Activated gamma-delta T cell treated with Interleukin-2 at 50 U/mL for 16 hours (primary cell): Measurements from ENCODE around the gene MESD.

Source experiments
- DNase-seq: peaks from one replicate; pipeline ENCODE4 v3.0.0-alpha.2; 2020

The MESD gene

DNA sequence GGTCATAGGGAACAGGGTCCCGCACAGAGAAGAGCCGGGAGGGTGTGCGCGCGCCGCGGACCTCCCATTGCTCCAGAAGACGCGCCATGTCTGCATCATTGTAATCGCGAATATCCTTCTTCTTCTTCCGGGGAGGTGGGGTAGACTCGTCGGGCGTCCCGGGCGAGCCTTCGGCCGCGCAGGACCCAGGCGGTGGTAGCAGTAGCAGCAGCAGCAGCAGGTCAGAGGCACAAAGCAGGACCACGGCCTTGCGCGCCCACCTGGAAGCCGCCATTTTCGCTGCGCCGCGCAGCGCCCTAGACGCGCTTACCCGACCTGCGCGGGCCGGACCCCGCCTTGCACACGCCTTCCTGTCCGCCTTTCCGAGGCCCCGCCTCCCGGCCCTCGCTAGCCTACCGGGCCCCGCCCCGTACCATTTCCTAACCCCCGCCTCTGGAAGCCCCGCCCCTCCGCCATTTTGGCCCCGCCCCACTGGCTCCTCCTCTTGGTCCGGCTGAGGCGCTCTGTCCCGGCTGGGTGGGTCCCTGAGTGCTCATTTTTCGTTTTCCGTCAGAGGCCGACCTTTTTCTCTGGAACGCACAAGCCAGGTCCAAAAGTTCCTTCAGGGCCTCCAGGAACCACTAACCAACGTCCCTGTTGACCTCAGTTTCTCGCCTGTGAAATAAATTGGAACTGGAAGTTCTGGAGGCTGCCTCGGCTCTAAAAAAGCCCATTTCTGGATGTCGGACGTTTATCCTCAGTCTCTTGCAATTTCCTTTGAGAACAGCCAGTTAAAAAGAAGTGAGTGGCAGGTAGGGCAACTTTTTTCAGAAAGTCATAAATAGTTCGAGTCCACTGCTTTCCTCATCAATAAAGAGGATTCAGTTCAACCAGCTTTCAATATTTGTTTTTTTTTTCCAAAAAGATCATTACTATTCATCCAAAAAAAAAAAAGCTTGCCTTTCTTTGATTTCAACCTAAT lies at the start of gene MESD:
TSS of gene MESD (minus strand) at position 302 of the 961 bp plus-strand sequence. CDS start at position 274, 28 bp downstream.
- peak; percentile 98 for DNase-seq

DNA sequence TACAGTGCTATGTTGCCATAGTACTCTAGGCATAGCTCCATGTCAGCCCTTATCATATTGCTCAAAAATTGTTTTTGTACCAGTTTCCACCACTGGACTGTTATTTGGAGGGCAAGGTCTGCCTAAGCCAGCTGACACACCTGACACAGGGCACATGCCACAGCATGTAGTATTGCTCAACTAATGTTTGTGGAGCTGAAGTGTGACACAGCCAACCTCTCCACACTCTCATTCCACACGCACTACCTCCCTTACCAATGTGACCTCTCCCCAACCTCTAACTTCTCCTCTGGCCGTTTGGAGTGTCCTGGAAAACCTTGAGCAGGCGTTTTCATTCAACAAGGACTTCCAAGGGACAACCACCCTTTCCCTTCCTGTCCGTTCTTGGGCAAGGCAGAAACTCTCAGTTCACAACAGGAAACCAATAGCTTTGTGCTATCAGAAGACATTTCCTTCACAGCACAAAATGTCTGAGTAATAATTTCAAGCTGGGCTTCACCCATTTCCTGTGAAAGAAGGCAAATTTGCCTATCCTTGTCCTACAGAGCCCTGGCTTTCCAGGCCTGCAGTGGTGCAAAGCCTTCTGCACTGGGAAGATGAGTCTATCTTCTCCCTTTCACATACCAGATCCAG lies 49.5 kb upstream of the MESD start:
- no peak for DNase-seq

DNA sequence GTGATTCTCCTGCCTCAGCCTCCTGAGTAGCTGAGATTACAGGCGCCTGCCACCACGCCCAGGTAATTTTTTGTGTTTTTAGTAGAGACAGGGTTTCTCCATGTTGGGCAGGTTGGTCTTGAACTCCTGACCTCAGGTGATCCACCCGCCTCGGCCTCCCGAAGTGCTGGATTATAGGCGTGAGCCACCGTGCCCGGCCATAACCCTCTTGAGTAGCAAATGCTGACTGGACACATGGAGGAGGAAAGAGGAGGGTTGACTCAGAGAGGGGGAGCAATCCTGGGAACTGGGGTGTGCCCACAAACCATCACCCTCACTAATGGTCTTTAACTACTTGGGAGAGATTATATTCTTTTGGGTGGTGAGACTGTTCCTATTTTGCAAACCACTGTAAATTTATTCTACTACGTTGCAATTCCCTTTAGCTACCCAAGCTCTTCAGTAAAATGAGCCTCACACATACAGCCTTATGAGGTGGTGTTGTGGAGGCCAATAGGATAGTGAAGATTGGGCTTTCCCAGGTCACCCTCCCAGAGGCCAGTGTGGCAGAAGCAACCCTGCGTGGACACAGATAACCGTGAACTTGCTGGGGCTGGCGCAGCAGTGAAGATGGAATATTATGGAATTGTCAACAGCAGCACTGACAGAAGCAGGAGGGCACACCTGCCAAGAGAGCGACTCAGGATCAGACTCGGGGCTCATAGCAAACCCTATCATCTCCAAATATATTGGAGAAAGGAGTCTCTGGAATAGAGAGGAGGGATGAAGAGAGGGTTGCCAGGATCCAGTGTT lies 48.5 kb upstream of the MESD start:
- no peak for DNase-seq

DNA sequence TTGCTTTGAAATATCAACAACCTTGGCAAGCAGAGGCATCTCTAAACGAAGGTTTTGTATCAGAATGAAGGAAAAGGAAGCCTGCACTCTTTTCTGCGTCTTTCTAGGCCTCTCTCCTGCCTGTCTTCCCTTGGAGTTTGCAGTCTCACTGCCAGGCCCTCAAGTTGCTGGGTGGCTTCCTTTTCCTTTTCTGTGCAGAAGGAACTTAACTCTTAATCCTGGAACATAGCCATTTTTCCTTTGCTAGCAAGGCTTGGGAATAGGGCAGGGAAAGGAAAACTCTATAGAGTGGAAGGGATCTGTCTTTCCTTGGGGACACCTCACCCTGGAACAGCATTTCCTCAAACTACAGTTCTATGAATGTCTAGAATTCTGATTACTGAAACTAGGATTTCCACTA lies 43.9 kb upstream of the MESD start:
- DNase-seq = no peak

DNA sequence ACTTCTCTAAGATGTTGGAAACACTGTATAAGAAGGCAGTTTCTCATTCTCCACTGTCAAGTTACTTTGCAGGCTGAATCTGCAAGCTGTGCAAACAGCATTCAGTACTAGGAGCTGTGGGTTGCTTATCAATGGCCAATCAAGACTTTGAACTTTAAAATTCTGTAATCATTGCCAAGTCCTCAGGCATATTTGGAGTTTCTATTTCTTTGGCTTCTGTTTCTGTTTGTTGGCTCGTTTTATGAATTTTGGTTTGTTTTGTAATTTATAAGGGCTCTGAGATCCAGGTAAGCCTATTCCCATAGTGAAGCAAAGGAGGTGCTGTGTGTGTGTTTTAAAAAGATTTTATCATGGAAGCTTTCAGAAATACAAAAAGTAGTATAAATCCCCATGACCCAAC lies 43.2 kb upstream of the MESD start:
- DNase-seq = no peak

DNA sequence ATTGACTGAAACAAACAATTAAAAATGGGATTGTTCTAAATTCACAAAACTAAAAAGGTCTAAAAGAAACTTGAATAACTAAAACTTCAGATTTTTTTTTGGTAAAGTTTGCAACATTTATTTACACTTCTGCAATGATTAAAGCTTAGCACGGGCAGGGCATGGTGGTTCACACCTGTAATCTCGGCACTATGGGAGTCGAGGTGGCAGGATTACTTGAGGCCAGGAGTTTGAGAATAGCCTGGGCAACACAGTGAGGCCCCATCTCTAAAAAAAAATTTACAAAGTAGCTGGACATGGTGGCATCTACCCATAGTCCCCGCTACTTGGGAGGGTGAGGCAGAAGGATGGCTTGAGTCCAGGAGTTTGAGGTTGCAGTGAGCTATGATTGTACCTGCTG lies 42.7 kb upstream of the MESD start:
- DNase-seq = no peak

DNA sequence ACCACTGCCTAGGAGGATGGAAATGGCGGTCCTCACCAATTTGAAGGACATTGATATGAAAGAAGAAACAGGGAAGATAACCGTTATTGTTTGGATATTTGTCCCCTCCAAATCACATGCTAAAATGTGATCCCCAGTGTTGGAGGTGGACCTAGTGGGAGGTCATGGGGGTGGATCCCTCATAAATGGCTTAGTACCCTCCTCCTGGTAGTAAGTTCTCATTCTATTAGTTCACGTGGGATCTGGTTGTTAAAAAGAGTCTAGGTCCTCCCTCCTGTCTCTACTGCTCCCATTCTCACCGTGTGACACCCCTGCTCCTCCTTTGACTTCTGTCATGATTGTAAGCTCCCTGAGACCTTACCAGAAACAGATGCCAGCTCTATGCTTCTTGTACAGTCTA lies 41.6 kb upstream of the MESD start:
- no peak for DNase-seq

DNA sequence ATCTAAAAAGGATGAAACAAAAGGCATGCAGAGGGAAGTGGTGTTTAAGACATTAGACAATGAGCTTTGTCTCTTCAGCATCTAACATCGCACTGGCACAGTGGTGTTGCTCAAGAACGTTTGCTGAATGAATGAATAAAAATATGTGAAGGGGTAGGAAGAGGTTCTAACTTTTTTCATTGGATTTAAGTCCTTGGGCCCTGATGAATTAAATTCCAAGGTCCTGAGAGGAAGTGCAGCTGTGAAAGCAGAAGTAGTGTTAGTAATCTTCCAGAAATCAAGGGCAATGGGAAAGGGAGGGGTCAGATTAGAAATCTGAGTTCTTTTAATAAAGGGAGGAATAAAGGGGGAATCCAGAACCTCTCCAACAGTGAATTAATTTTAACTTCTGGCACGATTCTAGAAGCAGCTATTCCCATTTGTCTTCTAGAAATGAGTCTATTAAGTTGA lies 40.7 kb upstream of the MESD start:
- no peak for DNase-seq

DNA sequence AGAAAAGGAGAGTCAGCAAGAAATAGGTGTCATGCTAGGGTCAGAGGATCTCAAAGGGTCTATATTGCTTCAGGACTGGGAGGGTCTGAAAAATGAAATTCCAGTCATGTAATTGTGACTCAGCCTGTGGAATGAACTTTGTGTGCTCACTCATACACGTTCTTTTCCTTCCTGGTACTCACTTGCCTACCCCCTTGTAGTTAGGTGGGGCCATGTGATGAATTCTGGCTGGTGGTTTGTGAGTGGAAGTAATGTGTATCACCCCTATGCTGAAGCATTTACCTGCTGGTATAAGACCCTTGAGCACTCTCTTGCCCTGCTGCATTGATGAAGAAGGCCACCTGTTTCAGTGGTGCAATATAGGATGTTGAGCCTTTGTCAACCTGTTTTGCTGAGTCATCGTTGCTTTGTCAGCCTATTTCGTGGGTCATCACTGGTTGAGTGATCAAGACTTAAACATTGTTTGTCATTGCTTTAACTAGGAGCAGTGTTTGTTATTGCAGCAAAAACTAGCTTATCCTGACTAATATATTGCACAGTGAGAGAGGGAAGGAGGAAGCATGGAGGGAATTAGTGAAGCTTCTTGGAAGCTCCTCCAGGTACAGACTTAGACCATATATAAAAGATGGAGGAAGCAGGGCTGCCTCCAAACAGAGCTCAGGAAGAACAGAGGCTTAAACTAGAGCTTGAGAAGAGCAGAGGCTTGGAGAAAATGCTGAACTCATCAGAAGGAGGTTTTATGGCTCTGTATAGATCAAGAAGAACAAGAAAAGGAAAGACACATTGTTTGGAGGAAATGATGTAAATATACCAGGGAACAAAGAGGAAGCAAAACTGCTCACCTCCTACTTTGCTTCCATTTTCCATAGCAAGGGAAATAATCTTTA lies 40.0 kb upstream of the MESD start:
- DNase-seq = no peak

DNA sequence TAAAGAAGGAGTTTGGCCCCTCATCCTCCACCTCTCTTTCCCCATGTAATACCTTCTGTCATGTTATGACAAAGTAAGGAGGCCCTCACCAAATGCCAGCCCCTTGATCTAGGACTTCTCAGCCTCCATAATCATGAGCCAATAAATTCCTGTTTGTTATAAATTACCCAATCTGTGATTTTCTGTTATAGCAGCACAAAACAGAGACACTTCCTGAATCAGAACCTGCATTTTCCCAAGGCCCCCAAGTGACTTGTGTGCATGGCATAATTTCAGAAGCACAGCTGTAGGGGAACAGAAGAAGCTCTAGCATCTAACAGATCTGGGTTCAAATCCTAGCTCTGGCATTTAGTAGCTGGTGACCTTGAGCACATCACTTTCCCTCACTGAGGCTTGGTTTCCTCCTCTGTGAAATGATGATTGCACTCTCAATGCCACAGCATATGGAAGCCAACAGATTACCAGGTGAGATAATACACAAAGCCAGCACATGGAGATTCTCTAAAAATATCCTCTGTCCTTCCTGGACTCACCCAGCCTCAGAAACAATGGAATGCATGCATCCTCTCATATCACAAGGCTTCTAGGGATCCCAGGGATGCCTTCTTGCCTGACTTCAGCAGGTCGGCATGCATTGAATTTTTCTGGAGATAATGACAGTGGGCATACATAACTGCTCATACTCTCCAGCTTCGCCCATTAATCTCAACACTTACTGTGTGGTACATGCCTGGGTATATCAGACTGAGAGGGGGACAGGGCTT lies 37.4 kb upstream of the MESD start:
- no peak for DNase-seq

DNA sequence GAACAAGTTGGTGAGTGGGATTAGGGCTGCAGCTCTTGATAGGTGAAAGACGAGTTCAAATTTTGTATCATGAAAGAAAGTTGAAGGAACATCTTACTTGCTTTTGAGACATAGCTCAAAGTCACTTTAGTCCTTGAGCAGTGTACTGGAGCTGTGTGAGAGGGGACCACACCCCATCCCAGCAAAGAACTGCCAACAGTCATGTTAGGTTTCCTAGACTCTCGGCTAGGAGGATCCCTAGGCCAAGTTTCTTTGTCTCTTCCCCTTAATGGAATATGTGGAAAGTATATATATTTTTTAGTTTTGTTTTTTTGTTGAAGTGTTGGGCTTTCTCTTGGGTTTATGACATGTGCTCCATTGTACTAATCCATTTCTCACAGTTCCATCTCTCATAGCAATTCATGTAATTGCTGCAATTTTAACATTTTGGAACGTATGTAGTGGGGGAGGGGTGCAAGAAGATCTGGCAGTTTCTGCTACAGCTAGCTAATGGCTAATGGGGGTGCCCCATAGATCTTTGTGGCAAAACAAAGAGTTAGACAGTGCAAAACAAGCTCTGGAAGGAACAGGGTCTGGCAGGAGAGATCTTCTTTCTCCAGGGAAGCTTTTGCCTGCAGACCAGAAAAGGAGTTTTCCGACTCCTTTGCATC lies 36.2 kb upstream of the MESD start:
- no peak for DNase-seq

DNA sequence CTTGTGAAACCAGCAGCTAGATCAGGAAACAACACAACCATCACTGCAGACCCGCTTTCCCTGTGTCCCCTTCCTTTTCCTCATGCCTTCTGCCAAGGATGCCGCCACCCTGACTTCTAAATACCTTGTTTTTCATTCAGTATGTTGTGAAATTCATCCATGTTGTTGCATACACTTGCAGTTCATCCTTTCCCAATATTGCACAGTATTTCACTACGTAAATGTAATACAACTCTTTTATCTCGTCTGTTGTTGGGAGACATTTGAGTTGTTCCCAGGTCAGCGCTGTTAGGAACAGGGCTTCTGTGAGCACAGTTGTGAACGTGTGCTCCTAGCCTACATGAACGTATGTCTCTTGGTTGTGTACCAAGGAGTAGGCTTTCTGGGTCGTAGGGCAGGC lies 35.3 kb upstream of the MESD start:
- DNase-seq = no peak

DNA sequence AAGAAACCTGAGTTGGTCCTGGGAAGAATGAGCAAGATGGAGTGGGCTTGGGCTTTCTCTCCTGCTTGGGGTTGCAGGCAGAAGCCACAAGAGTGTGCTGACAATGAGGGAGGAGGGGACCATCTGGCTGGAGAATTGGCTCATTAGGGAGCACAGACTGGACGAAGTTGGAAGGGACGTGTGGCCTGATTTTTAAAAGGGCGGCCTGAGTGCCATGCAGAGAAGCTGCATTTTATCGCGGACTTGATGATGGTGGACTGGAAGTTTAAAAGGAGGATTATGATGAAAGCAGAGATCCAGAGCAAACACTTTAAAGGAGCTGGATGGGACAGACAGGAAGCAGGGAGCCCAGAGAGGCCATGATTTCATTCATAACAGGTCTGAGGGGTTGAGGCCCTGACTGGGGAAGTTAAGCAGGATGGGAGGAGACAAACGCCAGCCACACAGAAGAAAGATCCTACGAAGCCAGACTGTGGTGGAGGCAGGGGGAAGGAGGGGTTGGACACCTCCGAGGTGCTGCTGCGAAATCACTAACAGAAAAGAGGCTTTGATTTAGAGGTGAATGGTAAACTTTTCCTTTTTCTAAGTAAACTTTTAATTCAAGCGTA lies 34.8 kb upstream of the MESD start:
- no peak for DNase-seq

DNA sequence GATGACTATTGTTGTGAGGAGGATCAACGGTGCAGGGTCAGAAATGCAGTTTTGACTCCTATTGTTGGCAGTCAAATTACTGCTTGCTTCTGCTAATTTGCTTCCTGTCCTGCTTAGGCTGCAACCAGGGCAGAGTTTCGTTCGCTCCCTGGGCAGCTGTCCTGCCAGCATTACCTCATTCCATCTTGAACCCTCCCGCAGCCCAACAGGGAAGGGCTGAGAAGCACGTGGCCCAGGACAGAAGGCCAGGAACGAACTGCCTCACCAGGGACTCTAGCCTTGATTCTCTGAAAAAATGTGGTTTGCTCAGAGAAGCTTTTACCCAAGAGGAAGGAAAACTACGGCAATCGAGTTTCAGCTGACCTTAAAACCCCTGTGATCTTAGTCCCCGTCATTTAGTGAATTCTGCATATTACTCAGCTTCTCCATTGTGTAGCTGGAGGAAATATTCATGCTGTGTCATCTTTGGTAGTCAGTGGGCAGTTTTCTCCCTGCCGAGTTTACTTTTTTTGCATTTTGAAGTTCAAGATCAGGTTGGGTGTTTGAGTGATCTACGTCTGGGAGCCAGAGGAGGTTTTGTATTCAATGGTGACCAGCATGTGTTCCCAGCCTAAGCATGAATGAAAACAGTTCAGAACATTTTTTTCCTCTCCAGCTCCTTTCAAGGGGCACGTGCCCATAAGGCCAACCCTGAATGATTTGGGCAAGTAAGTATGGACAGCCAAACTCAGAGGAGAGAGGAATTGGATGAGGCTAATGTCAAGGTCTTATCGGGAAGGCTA lies 34.1 kb upstream of the MESD start:
- no peak for DNase-seq

DNA sequence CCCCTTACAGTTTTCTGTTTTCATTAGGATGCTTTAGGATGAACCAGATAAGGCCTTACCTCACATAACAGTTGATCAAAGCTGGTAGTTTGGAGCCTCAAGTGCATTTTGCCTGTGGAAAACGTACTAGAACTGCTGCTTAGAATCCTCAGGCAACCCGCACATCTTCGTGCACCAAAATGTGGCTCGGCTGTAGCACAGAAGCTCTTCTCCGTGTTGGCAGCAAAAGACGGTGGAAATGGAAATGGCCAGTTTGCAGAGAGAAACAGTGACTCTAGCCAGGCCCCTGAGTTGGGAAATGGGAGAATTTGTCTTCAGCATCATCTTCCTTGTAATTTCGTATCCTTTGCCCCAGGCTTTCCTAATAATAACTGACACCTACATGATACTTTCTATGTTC lies 31.7 kb upstream of the MESD start:
- no peak for DNase-seq

DNA sequence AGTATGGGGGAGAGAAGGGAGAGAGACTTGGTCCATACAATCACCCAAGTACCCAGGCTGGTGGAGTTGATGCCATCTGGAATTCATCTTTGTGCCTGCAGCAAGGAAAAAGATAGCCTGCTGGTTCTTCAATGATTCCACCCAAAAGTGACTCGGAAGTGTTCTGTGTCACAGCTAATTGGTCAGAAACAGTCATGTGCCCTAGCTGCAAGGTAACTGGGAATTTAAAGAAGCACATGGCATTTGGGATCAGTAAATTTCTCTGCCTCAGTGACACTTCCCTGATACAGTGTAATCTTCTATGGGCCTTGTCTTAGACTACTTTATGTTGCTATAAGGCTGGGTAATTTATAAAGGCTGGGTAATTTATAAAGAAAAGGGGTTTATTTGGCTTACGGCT lies 28.6 kb upstream of the MESD start:
- no peak for DNase-seq

DNA sequence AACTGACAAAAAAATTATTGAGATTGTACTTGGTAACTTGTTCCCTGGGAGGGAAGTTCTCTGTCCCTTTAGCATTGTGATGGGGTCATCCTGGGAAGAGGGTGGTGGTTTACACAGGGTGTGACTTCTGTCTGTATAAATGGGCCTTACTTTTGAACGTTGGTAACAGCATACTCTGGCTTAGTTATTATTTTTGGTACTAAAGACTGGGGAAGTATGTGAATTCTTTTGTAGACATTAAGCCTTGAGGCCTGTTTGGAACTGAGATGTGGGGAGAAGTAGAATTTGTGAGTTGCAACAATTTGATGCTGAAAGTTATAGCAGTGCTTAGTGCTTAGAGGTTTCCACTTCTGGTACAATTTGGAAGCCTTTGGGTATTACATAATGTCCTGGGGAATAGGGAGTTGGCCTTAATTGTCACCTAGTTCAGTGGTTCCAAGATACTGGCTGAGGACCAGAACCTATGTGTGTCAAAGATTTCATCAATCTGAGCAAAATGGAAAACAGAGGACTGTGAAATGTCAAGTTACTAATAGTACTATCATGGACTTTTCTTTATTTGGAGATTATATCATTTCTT lies 27.0 kb upstream of the MESD start:
- no peak for DNase-seq

DNA sequence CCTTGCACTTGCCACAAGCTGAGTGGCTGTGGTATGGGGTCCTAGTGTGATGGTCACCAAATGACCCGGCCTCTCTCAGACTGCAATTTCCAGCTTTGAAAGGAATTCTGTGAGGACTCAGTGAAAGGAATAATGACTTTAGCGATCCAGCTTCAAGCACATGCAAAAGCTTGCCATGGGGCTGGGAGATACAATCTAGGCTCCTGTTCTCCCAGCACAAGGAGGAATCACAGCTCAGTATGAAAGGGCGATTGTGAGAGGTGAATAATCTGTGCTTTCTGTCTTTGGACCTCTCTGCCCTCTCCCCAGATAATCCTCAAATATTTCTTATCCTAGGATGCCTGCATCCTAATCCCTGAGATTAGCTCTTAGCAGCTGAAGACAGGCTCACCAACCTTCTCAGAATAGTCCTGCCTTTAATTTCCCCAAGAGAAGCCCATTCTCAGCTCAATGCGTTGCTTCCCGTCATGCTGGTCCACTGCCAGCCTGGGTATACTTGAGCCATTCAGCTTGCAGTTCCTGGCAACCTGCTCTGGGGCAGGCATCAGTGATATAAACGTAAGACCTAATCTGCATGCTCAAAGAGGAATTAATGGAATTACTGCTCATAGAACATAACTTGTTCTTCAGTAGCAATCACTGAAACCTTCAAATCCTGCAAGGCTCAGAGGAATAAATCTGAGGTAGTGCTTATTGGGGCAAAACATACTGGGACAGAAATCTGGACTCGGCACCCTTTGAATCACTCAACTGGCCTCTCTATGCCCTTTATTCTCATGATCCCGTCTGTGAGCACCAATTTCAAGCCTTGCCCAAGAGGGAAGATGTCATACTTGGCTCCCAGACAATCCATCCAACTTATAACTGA lies 26.2 kb upstream of the MESD start:
- no peak for DNase-seq
